ENCODE results near the gene HDAC4.

The HDAC4 gene

DNA sequence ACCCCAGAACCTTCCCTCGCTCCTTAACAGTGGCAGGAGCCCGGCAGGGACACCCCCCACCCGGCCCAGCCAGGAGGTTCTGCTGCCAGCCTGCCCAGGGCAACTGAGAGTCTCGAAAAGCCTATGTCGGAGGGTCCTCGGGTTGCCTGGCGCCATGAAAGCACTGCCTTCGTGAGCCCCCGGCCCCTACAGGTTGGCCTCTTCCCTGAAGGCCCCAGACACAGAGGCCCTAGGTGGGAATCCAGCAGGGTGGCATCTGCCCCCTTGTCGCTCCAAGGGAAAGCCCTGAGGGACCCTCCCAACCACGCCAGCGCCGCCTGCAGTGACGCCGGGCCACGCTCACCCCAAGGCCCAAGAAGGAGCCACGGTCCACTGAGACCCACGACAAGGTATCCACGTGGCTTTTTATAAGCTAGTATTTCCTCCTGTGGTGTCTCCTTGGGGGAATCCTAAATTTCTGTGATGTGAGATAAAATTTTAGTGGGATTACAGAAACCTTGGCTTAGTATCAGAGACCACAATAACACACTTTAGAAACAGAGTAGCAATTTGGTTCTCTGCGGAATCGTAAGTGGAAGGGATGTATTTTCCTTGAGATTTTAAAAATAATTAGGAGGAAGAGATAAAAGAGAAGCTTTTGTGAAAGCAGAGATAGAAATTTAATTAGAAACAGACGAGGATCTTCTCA lies 138.9 kb downstream of the HDAC4 start:
- in situ Hi-C loops (cut with MboI; ENCODE audit: low sequenced_read_pairs, unreplicated experiment), result no loop called here
- TF ChIP-seq CTCF (IDR thresholded peaks at IDR 0.05; ENCODE audit: borderline replicate concordance, control extremely low read depth, extremely low read depth, insufficient read depth, missing control alignments), result no peak

GRCh38 chr2:239261356-239261755 lies 139.5 kb downstream of the HDAC4 start:
- DNase-seq (ENCODE audit: low spot score), result no peak
- in situ Hi-C loops (cut with MboI; ENCODE audit: low sequenced_read_pairs, unreplicated experiment), result no loop called here
- TF ChIP-seq CTCF (IDR thresholded peaks at IDR 0.05; ENCODE audit: borderline replicate concordance, control extremely low read depth, extremely low read depth, insufficient read depth, missing control alignments), result no peak

More for the DNA sequence above, 138.9 kb downstream of the HDAC4 start:
- DNase-seq (ENCODE audit: low spot score), result no peak

GRCh38 chr2:239260546-239261327 lies 140.1 kb downstream of the HDAC4 start:
- no peak for DNase-seq (ENCODE audit: low spot score)
- in situ Hi-C loops (cut with MboI; ENCODE audit: low sequenced_read_pairs, unreplicated experiment), result no loop called here

DNA sequence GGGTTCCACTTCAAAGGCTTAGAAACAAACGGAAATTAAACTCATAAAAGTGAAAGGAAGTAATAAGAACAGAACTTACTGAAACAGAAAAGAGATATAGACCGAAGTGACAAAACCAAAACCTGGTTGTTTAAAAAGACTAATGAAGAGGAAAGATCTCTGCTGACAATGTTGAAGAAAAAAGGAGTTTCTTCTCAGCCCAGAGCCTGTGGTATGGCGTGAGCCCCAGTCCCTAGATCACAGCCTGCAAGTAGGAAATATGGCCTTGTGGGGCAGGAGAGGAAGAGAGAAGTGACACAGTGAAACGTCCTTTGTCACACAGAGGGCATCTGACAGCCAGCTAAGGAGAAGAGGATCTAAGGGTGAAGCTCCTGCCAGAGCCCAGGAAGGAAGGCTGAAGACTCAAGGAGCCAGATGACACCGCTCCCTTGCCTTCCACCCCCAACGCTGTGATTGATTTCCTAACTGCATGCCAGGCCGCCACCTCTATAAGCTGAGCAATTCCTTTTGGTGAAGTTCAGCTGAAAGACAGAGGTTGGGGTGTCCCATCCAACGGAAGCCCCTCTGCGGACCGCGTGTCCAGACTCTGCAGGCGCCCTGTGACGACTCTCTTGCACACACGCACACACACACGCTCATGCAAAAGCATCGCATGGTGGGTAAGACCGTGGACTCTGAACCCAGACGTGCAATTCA lies 141.1 kb downstream of the HDAC4 start:
- TF ChIP-seq CTCF (IDR thresholded peaks at IDR 0.05; ENCODE audit: borderline replicate concordance, control extremely low read depth, extremely low read depth, insufficient read depth, missing control alignments), result no peak
- in situ Hi-C loops (cut with MboI; ENCODE audit: low sequenced_read_pairs, unreplicated experiment), result no loop called here
- DNase-seq (ENCODE audit: low spot score), result no peak

More at GRCh38 chr2:239260546-239261327, 140.1 kb downstream of the HDAC4 start:
- no peak for TF ChIP-seq CTCF (IDR thresholded peaks at IDR 0.05; ENCODE audit: borderline replicate concordance, control extremely low read depth, extremely low read depth, insufficient read depth, missing control alignments)

DNA sequence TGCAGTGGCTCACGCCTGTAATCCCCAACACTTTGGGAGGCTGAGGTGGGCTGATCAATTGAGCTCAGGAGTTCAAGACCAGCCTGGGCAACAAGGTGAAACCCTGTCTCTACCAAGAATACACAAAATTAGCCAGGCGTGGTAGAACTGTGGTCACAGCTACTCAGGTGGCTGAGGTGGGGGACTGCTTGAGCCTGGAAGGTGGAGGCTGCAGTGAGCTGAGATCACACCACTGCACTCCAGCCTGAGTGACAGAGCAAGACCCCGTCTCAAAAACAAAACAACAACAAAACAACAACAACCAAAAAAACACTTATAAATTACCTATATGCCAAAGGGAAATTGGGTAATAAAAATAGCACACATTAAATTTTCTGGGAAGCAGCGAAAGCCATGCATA lies 141.6 kb downstream of the HDAC4 start:
- in situ Hi-C loops (cut with MboI; ENCODE audit: low sequenced_read_pairs, unreplicated experiment), result no loop called here
- TF ChIP-seq CTCF (IDR thresholded peaks at IDR 0.05; ENCODE audit: borderline replicate concordance, control extremely low read depth, extremely low read depth, insufficient read depth, missing control alignments), result no peak
- no peak for DNase-seq (ENCODE audit: low spot score)

- DNase-seq (ENCODE audit: low spot score), result no peak
- TF ChIP-seq CTCF (IDR thresholded peaks at IDR 0.05; ENCODE audit: borderline replicate concordance, control extremely low read depth, extremely low read depth, insufficient read depth, missing control alignments), result no peak
- in situ Hi-C loops (cut with MboI; ENCODE audit: low sequenced_read_pairs, unreplicated experiment), result no loop called here
Observed at GRCh38 chr2:239258248-239258647, 142.6 kb downstream of the HDAC4 start.

Measured in GM13976 (cell line).